HCT116 (cell line): ENCODE measurements around the gene MSMB. TPM values are rescaled to one million over a fixed set of nuclear protein-coding genes. Genes with fewer than 3 reads are reported as not detected.

Experiments
- ATAC-seq: fragments of 200-7000 bp; cut with Tn5 transposase; 2 replicates; pipeline ENCODE4 v1.9.1; 2020; ENCODE audit warnings: mild to moderate bottlenecking, moderate library complexity
- BruUV-seq: library from RNA; stranded (reverse); fragments of 400-500 nt; replicated peaks from 2 replicates; lab custom pipeline; 2021; lab: Mats Ljungman, UMichigan
- CTCF ChIA-PET: fragments of 300-600 bp; sonication (Branson Sonifier 250); formaldehyde crosslinking; loops from one replicate; lab custom pipeline; 2021; ENCODE audit warnings: antibody characterized with exemption; lab: Charles Lee
- POLR2A ChIA-PET: fragments of 300-600, 350-600 bp; sonication (Branson Sonifier 250); formaldehyde crosslinking; loops from one replicate; lab custom pipeline; 2021; ENCODE audit warnings: antibody characterized with exemption; lab: Charles Lee
- RAD21 ChIA-PET, 2 experiments: fragments of 300-600 bp; sonication (Branson Sonifier 250); formaldehyde crosslinking; loops; one replicate each; lab custom pipeline; 2023; ENCODE audit warnings: low total read pairs in 2 of 2; ENCODE audit not compliant: uncharacterized antibody in 2 of 2, unreplicated experiment in 2 of 2, low non-redundant PET in 1 of 2; lab: Charles Lee
- DNase-seq: peaks from one replicate; pipeline ENCODE4 v3.0.0-alpha.2; 2010; ENCODE audit warnings: low read depth, low spot score
- H2AFZ ChIP-seq: fragments of 200-600 bp; shearing (Covaris generic), sonication (generic); 2 replicates; pipeline ENCODE4 v1.6.1; 2017; ENCODE audit warnings: low read depth, mixed run types, mixed read lengths, antibody characterized with exemption, low read length; ENCODE audit not compliant: poor library complexity, severe bottlenecking
- H3K27ac ChIP-seq: 2 replicates; pipeline ENCODE4 v1.5.1; 2012; ENCODE audit warnings: low read depth, low read length
- H3K27me3 ChIP-seq: fragments of 200-600 bp; sonication (generic); 2 replicates; pipeline ENCODE4 v1.6.1; 2016; ENCODE audit warnings: mixed run types, low read length, mixed read lengths; ENCODE audit not compliant: insufficient read depth
- H3K36me3 ChIP-seq, 2 experiments: fragments of 200-500 bp in 1 of 2; fragments of 200-600 bp in 1 of 2; sonication (Bioruptor generic) in 1 of 2; sonication (generic) in 1 of 2; 2 replicates each; pipeline versions ENCODE4 v1.5.1 to v1.6.1; 2014 to 2016; ENCODE audit warnings: low read length in 2 of 2, inconsistent platforms in 1 of 2, mixed read lengths in 1 of 2, mixed run types in 1 of 2; ENCODE audit not compliant: insufficient read depth in 2 of 2, control insufficient read depth in 1 of 2
- H3K4me1 ChIP-seq, 2 experiments: fragments of 200-600 bp in 1 of 2; sonication (generic) in 1 of 2; 2 replicates each; pipeline versions ENCODE4 v1.5.1 to v1.6.1; 2012 to 2017; ENCODE audit warnings: low read length in 2 of 2, inconsistent platforms in 1 of 2, mild to moderate bottlenecking in 1 of 2, mixed read lengths in 1 of 2, mixed run types in 1 of 2, moderate library complexity in 1 of 2; ENCODE audit not compliant: insufficient read depth in 2 of 2, control insufficient read depth in 1 of 2
- H3K4me2 ChIP-seq: fragments of 200-600 bp; sonication (generic); 2 replicates; pipeline ENCODE4 v1.6.1; 2017; ENCODE audit warnings: mixed run types, low read length, mixed read lengths
- H3K4me3 ChIP-seq, 2 experiments: fragments of 200-600 bp in 1 of 2; sonication (generic) in 1 of 2; replicated peaks in 1 of 2; 2 replicates each; pipeline ENCODE4 v1.5.1; 2011 to 2016; ENCODE audit warnings: low read length in 2 of 2, control low read depth in 1 of 2, low read depth in 1 of 2, mild to moderate bottlenecking in 1 of 2, mixed read lengths in 1 of 2, mixed run types in 1 of 2
- H3K79me2 ChIP-seq: fragments of 200-600 bp; sonication (generic); 2 replicates; pipeline ENCODE4 v1.6.1; 2017; ENCODE audit warnings: mild to moderate bottlenecking, mixed run types, low read length, moderate library complexity, mixed read lengths; ENCODE audit not compliant: insufficient read depth
- H3K9ac ChIP-seq: fragments of 200-600 bp; sonication (generic); 2 replicates; pipeline ENCODE4 v1.6.1; 2016; ENCODE audit warnings: low read length, mixed read lengths
- H3K9me2 ChIP-seq: fragments of 200-600 bp; sonication (generic), shearing (Covaris generic); 2 replicates; pipeline ENCODE4 v1.6.1; 2017; ENCODE audit warnings: mixed run types, mild to moderate bottlenecking, moderate library complexity; ENCODE audit not compliant: insufficient read depth
- H3K9me3 ChIP-seq, 2 experiments: fragments of 200-500 bp in 1 of 2; fragments of 200-600 bp in 1 of 2; sonication (Bioruptor generic) in 1 of 2; sonication (generic) in 1 of 2; 2 replicates each; pipeline ENCODE4 v1.6.1; 2014 to 2017; ENCODE audit warnings: low read length in 2 of 2, mixed read lengths in 2 of 2, inconsistent platforms in 1 of 2, low read depth in 1 of 2, mild to moderate bottlenecking in 1 of 2, mixed run types in 1 of 2, moderate library complexity in 1 of 2; ENCODE audit not compliant: control insufficient read depth in 1 of 2, insufficient read depth in 1 of 2
- H4K20me1 ChIP-seq: fragments of 200-600 bp; sonication (generic), shearing (Covaris generic); 2 replicates; pipeline ENCODE4 v1.6.1; 2017; ENCODE audit warnings: mixed run types, mild to moderate bottlenecking, moderate library complexity; ENCODE audit not compliant: insufficient read depth
- CBX3 ChIP-seq: IDR thresholded peaks from 2 replicates; pipeline ENCODE4 v1.6.1; 2012; ENCODE audit warnings: low read depth
- EGR1 ChIP-seq: IDR thresholded peaks from 2 replicates; pipeline ENCODE4 v1.6.1; 2012; ENCODE audit warnings: low read depth
- ELF1 ChIP-seq: IDR thresholded peaks from 2 replicates; pipeline ENCODE4 v1.6.1; 2012; ENCODE audit warnings: low read depth, borderline replicate concordance
- JUND ChIP-seq: IDR thresholded peaks from 2 replicates; pipeline ENCODE4 v1.6.1; 2012
- MAX ChIP-seq: IDR thresholded peaks from 2 replicates; pipeline ENCODE4 v1.6.1; 2012
- RAD21 ChIP-seq: IDR thresholded peaks from 2 replicates; pipeline ENCODE4 v1.6.1; 2012; ENCODE audit warnings: low read depth, mild to moderate bottlenecking
- REST ChIP-seq: IDR thresholded peaks from 2 replicates; pipeline ENCODE4 v1.6.1; 2012; ENCODE audit warnings: low read depth
- SRF ChIP-seq: IDR thresholded peaks from 2 replicates; pipeline ENCODE4 v1.6.1; 2012; ENCODE audit warnings: low read depth
- TCF7L2 ChIP-seq: IDR thresholded peaks from 2 replicates; pipeline ENCODE4 v1.7.0; 2011; ENCODE audit warnings: borderline replicate concordance, inconsistent platforms; ENCODE audit not compliant: insufficient read depth, insufficient read length; ENCODE audit errors: extremely low read depth
- ZFX ChIP-seq: fragments of 450-650 bp; IDR thresholded peaks from 2 replicates; pipeline ENCODE4 v1.6.1; 2017
- ZNF274 ChIP-seq: fragments of 200-500 bp; sonication (Bioruptor generic); IDR thresholded peaks from 2 replicates; pipeline ENCODE4 v1.6.1; 2014; ENCODE audit warnings: mild to moderate bottlenecking, low read depth, low read length, inconsistent platforms
- intact Hi-C: fragments of 100-400 bp; cut with micrococcal nuclease; formaldehyde crosslinking; loops from 2 replicates; pipeline ENCODE4 v1.10.0; 2022
- total RNA-seq: library from RNA; stranded (reverse); gene quantifications from one replicate; pipeline ENCODE4 v1.2.1, GENCODE V29; 2021; ENCODE audit not compliant: unreplicated experiment

Gene MSMB
- total RNA-seq, 1 experiment from 2014 or later: not detected

GRCh38 chr10:46057038-46057437 is 11.0 kb upstream of the MSMB start:
- no peaks in the 10 kb centered on the region for H3K9me2 ChIP-seq
- H3K9me3 ChIP-seq: no peaks in the 10 kb centered on the region
- RAD21 ChIA-PET: no interaction called here
- H3K4me3 ChIP-seq: no peak overlapping the region
- CTCF ChIA-PET: no interaction called here
- H3K27me3 ChIP-seq: peaks cover 1% of the 10 kb centered on the region; the same call in 1 of the 2 replicates
- H3K9ac ChIP-seq: no peak overlapping the region
- H2AFZ ChIP-seq: no peak overlapping the region
- intact Hi-C loops: no loop called here
- POLR2A ChIA-PET: no interaction called here
- TF ChIP-seq ZNF274 (no peak), ELF1 (no peak), RAD21 (no peak), MAX (no peak), JUND (no peak), CBX3 (no peak), REST (no peak), EGR1 (no peak), ZFX (no peak), TCF7L2 (no peak), SRF (no peak)
- TF ChIP-seq, all 23 proteins: peak for 0
- DNase-seq: no peak
- no peak for ATAC-seq
- Histone ChIP-seq H3K36me3 (no peaks in the 10 kb centered on the region), H3K79me2 (no peaks in the 10 kb centered on the region), H3K27ac (no peak overlapping the region), H3K4me1 (no peaks in the 10 kb centered on the region), H4K20me1 (no peaks in the 10 kb centered on the region), H3K4me2 (no peak overlapping the region)
- BruUV-seq: no TSS peak
